ENCODE results near the gene ADAM15. TPM values are rescaled to one million over a fixed set of nuclear protein-coding genes. Genes with fewer than 3 reads are reported as not detected.

The ADAM15 gene
- total RNA-seq, 1 donor from 2014 or later, result 13.3 TPM

- no peak for DNase-seq
Observed at GRCh38 chr1:155073377-155074242, 22.5 kb downstream of the ADAM15 start.

GRCh38 chr1:155075535-155075934, 24.4 kb downstream of the ADAM15 start:
- DNase-seq, result no peak

- DNase-seq, result no peak
Observed at GRCh38 chr1:155076371-155076770, 25.3 kb downstream of the ADAM15 start.

GRCh38 chr1:155077346-155077745, 26.2 kb downstream of the ADAM15 start:
- DNase-seq, result no peak

- DNase-seq, result no peak
Observed at GRCh38 chr1:155077758-155078445, 26.8 kb downstream of the ADAM15 start.

GRCh38 chr1:155078469-155079209, 27.5 kb downstream of the ADAM15 start, which contains the start of gene EFNA3:
Gene EFNA3 (plus strand): TSS chr1:155078837. CDS start chr1:155078942, 105 bp downstream.
- peak; percentile 74 for DNase-seq

- no peak for DNase-seq
Observed at GRCh38 chr1:155079210-155079486, 28.0 kb downstream of the ADAM15 start.

- no peak for DNase-seq
Observed at GRCh38 chr1:155079487-155080311, 28.6 kb downstream of the ADAM15 start.

- no peak for DNase-seq
Observed at GRCh38 chr1:155080312-155081228, 29.5 kb downstream of the ADAM15 start.

GRCh38 chr1:155081472-155082300, 30.6 kb downstream of the ADAM15 start:
- DNase-seq, result peak; percentile 28

- no peak for DNase-seq
Observed at GRCh38 chr1:155082301-155083051, 31.4 kb downstream of the ADAM15 start.

- no peak for DNase-seq
Observed at GRCh38 chr1:155083052-155083541, 32.0 kb downstream of the ADAM15 start.

GRCh38 chr1:155083865-155084721, 33.0 kb downstream of the ADAM15 start:
- no peak for DNase-seq

- peak; percentile 92 for DNase-seq
Observed at GRCh38 chr1:155084722-155085503, 33.8 kb downstream of the ADAM15 start.

- peak; percentile 24 for DNase-seq
Observed at GRCh38 chr1:155085504-155086127, 34.5 kb downstream of the ADAM15 start.

GRCh38 chr1:155086128-155086741, 35.1 kb downstream of the ADAM15 start:
- peak; percentile 35 for DNase-seq

Measured in occipital lobe (tissue), 2 donors.